Measurements from ENCODE around the gene TST. TPM values are rescaled to one million over a fixed set of nuclear protein-coding genes. Genes with fewer than 3 reads are reported as not detected.

TST gene
- total RNA-seq, 1 donor = 17.1 TPM

- TF ChIP-seq, protein P1, sequence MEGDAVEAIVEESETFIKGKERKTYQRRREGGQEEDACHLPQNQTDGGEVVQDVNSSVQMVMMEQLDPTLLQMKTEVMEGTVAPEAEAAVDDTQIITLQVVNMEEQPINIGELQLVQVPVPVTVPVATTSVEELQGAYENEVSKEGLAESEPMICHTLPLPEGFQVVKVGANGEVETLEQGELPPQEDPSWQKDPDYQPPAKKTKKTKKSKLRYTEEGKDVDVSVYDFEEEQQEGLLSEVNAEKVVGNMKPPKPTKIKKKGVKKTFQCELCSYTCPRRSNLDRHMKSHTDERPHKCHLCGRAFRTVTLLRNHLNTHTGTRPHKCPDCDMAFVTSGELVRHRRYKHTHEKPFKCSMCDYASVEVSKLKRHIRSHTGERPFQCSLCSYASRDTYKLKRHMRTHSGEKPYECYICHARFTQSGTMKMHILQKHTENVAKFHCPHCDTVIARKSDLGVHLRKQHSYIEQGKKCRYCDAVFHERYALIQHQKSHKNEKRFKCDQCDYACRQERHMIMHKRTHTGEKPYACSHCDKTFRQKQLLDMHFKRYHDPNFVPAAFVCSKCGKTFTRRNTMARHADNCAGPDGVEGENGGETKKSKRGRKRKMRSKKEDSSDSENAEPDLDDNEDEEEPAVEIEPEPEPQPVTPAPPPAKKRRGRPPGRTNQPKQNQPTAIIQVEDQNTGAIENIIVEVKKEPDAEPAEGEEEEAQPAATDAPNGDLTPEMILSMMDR (IDR thresholded peaks at IDR 0.05; ENCODE audit: insufficient read depth, low read length) = no peak
- peak; percentile 15 for DNase-seq (ENCODE audit: low read depth)
- H3K4me3 ChIP-seq (ENCODE audit: low read depth, low read length) = no peak overlapping the region
Observed at GRCh38 chr22:37053310-37054055, 34.2 kb upstream of the TST start.

DNA sequence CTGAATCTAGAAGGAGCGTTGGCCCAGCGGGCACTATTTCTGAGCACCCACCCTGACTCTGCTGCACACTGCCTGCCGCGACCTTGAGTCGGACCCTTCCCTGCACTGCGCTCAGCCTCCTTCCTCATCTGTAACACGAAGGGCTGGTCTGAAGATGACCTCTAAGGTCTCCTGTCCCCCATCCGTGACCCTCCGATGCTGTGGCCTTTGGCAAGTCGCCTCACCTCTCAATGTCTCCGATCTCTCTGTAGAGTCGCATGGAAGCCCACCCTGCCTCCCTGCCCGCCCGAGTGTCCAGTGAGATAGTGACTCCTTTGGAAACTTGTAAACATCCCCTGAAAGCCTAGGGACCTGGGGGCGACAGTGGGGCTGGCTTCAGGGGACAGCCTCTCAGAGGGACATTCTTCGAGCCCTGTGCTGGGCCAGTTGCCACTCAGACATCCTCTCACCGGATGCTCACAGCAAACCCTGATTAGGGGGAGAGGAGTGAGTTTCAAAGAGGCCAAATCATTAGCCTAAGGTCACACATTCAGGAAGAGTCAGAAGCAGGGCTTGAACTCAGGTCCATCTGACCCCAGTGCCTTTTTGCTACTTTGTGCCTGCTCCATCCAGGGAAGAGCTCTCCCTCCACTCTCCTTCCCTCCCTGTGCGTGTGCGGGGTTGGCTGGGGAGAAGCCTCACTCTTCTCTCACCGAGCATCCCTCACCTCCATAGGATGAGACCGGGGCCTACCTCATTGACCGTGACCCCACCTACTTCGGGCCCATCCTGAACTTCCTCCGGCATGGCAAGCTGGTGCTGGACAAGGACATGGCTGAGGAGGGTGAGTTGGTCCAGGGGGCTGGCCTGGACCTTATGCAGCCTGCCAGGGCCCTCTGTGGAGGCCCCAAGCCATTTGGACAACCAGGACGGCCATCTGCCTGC lies 33.4 kb upstream of the TST start:
- TF ChIP-seq, protein P1 (IDR thresholded peaks at IDR 0.05; ENCODE audit: insufficient read depth, low read length) = no peak
- no peak for DNase-seq (ENCODE audit: low read depth)
- H3K4me3 ChIP-seq (ENCODE audit: low read depth, low read length) = peak overlapping the region; percentile 81

- TF ChIP-seq, protein P1 (IDR thresholded peaks at IDR 0.05; ENCODE audit: insufficient read depth, low read length) = no peak
- peak within 1 kb of the TSS; percentile 81 for H3K4me3 ChIP-seq (ENCODE audit: low read depth, low read length)
- DNase-seq (ENCODE audit: low read depth) = peak; percentile 51
Observed at GRCh38 chr22:37051391-37052385, 32.4 kb upstream of the TST start, which contains the start of gene KCTD17. TSS of gene KCTD17 (plus strand) at chr22:37051742. CDS start at chr22:37051761, 19 bp downstream.

- TF ChIP-seq, protein P1 (IDR thresholded peaks at IDR 0.05; ENCODE audit: insufficient read depth, low read length) = no peak
- DNase-seq (ENCODE audit: low read depth) = no peak
- no peak overlapping the region for H3K4me3 ChIP-seq (ENCODE audit: low read depth, low read length)
Observed at GRCh38 chr22:37050913-37051312, 31.7 kb upstream of the TST start.

- TF ChIP-seq, protein P1 (IDR thresholded peaks at IDR 0.05; ENCODE audit: insufficient read depth, low read length) = no peak
- no peak for DNase-seq (ENCODE audit: low read depth)
- no peak overlapping the region for H3K4me3 ChIP-seq (ENCODE audit: low read depth, low read length)
Observed at GRCh38 chr22:37049224-37049623, 30.0 kb upstream of the TST start.

- DNase-seq (ENCODE audit: low read depth) = no peak
- TF ChIP-seq, protein P1 (IDR thresholded peaks at IDR 0.05; ENCODE audit: insufficient read depth, low read length) = no peak
- H3K4me3 ChIP-seq (ENCODE audit: low read depth, low read length) = no peak overlapping the region
Observed at GRCh38 chr22:37048133-37048532, 28.9 kb upstream of the TST start.

Data from fibroblast of the aortic adventitia (primary cell).